ENCODE results near the gene PLCH1.

DNA sequence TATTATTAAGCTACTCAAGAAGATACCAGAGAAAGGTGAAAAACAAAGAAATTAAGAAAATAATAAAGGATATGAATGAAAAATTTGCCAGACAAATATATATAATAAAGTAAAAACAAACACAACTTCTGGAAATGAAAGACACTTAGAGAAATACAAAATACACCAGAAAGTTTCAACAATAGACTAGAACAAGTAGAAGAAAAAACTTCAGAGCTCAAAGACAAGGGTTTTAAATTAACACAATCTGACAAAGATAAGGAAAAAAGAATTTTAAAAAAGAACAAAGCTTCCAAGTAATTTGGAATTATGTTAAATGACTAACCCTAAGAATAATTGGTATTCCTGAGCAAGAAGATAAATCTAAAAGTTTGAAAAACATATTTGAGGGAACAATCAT is 135.3 kb downstream of the PLCH1 start:
- TF ChIP-seq, protein P1, sequence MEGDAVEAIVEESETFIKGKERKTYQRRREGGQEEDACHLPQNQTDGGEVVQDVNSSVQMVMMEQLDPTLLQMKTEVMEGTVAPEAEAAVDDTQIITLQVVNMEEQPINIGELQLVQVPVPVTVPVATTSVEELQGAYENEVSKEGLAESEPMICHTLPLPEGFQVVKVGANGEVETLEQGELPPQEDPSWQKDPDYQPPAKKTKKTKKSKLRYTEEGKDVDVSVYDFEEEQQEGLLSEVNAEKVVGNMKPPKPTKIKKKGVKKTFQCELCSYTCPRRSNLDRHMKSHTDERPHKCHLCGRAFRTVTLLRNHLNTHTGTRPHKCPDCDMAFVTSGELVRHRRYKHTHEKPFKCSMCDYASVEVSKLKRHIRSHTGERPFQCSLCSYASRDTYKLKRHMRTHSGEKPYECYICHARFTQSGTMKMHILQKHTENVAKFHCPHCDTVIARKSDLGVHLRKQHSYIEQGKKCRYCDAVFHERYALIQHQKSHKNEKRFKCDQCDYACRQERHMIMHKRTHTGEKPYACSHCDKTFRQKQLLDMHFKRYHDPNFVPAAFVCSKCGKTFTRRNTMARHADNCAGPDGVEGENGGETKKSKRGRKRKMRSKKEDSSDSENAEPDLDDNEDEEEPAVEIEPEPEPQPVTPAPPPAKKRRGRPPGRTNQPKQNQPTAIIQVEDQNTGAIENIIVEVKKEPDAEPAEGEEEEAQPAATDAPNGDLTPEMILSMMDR (conservative IDR thresholded peaks at IDR 0.05; ENCODE audit: low read depth, low read length): no peak
- no peak for TF ChIP-seq EZH2 (IDR thresholded peaks at IDR 0.05; ENCODE audit: borderline replicate concordance, low read depth, low read length, poor library complexity, severe bottlenecking)

Measured in A673 (cell line).